CD4-positive, alpha-beta T cell treated with Interleukin-21 for 1 hour (primary cell): ENCODE data around the gene PPFIBP2.

ENCODE experiments used
- DNase-seq: peaks from one replicate; pipeline ENCODE4 v3.0.0-alpha.2; 2020

The PPFIBP2 gene

GRCh38 chr11:7581021-7581590 lies 67.3 kb downstream of the PPFIBP2 start:
- DNase-seq = no peak

- DNase-seq = no peak
Measured at GRCh38 chr11:7582338-7582985, 68.7 kb downstream of the PPFIBP2 start.

DNA sequence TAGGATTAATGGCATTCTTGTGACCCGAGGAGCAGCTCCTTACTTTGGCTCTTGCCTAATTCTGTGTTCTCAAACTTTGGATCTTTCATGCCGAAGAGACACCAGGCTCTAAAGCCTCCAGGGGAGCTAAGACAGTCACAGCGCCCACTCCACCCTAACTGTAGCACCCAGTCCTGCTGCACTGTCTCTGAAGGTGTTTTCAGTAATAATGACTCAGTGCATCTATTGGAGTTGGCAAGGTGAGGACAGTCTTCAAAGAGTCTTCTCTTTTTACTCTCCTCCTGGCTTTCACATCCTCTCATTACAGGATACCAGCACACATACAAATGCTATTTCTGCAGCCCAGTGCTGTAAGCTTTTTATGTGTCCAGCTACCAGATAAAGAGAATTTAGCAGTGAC lies 69.4 kb downstream of the PPFIBP2 start:
- no peak for DNase-seq

DNA sequence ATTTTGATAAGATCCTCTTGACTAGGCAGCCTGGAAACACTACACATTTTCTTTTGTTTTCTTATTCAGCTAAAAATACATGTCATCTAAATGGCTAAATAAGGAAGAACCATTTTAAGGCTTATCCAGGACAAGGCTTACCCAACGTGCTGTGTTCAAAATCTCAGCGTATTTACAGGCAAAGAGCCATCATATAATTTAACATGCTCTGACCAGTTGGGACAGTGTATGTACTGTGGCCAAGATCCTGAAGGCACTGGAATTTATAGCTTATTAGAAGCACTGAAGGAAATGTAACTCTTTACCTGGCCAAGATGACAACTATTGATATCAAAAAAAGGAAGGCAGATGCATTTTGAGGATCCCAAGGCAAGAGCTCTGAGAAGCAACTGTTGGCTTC lies 71.1 kb downstream of the PPFIBP2 start:
- DNase-seq = no peak

DNA sequence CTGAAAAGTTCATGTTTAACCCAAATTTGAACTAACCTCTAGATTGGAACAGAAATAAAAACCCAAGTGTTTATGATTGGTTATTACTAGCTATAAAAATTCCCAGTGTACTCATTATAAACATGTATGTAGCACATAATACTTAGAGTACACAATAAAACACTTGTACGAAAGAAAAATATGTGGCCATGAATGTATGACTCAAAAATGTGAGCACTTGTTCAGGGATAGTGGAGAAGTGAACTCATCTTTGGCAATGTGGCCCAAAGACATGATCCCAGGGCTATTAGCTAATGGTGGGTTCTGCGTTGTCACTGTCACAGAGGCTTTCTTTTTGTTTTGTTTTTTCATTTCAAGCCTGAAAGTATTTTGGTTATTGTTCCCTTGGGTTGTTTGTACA lies 72.0 kb downstream of the PPFIBP2 start:
- no peak for DNase-seq

DNA sequence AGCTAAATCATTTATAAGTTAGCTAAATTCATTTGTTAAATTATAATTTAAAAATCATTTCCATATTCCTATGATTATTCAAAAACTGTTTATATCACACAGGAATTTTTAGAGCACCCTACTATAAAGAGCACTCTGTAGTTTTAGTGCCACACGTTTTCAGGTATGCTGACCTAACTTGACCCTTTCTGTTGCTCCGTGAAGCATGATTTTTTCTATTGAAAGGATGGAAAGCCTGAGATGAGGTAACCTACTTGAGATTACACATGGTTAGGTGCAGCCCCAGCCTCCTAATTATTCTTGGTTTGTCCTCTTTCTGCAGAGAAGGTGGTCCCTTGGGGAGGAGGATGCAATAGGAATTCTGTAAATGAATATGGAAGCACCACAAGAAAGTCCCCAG lies 72.6 kb downstream of the PPFIBP2 start:
- DNase-seq = no peak

DNA sequence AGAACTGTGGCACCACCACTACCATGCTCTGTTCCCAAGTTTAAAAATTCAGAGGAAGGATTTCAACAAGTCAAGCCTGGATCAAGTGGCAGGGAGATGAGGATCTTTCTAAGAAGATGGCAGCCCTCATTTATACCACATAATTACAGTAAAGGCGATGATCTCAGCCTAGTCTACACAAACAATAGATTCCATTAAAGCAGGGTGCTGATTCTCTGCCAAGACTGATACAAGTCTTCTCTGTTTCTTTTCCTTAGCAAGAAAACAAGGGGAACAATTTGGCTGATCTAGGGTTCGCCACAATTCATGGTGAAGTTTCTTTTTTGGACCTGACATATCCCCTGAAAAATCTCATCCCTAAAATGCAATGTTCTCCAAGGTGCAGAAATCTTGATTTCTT lies 73.9 kb downstream of the PPFIBP2 start:
- no peak for DNase-seq

GRCh38 chr11:7589861-7590260 lies 76.1 kb downstream of the PPFIBP2 start:
- no peak for DNase-seq

DNA sequence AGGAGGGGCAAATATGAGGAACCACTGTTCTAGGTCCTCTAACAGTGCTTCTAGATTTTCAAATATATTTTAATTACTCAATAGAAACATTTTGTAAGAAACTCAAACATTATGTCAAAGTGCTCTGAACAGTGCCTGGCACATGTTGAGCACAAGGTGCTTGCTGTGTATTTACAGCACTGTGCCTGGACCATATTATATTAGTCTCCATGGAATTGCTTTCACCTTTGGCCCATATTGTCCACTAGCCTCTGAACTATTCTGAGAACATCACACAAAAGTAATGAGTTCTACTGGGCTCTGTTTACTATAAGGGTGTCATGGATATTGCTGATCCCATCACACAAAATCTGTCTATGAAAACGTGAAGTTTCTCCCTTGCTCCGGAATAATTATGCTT lies 76.7 kb downstream of the PPFIBP2 start:
- no peak for DNase-seq

GRCh38 chr11:7591107-7591894 lies 77.5 kb downstream of the PPFIBP2 start:
- DNase-seq = no peak

DNA sequence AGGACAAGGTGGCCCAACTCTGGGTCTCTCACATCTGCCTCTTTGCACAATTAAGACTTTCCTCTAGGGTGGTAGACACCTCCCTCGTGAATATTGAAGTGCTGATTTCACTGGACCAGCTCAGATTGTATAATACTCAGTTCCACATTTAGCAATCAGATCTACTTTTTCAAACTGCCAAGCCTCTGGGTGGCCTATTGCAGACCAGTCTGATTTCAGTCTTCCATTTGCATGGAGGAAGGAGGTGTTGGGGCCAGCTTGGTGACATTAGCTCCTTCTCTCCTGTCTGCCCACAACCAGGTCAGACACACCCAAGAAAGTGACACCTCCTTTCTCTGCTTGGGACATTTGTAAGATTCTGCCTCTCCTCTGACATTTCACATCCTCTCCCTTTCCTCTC lies 78.2 kb downstream of the PPFIBP2 start:
- DNase-seq = peak; percentile 10

DNA sequence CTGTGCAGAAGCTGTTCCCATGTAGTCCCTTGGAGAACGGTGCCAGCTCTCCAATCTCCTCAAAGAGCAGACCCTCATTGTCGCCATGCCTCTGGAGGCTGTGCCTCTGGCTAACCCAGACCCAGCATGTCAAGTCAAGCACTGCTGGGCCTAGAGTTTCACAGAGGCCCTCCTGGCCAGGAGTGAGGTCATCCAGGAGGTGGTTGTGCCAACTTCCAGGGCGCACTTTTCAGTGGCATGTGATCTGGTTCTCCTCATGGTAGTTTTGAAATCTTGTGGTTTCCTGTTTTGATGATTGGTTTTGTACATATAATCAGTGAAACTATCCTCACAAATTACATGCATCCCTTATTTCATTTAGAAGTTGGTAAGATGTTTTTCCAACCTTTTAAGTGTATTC lies 78.9 kb downstream of the PPFIBP2 start:
- peak; percentile 4 for DNase-seq

GRCh38 chr11:7593481-7593880 lies 79.7 kb downstream of the PPFIBP2 start:
- no peak for DNase-seq

DNA sequence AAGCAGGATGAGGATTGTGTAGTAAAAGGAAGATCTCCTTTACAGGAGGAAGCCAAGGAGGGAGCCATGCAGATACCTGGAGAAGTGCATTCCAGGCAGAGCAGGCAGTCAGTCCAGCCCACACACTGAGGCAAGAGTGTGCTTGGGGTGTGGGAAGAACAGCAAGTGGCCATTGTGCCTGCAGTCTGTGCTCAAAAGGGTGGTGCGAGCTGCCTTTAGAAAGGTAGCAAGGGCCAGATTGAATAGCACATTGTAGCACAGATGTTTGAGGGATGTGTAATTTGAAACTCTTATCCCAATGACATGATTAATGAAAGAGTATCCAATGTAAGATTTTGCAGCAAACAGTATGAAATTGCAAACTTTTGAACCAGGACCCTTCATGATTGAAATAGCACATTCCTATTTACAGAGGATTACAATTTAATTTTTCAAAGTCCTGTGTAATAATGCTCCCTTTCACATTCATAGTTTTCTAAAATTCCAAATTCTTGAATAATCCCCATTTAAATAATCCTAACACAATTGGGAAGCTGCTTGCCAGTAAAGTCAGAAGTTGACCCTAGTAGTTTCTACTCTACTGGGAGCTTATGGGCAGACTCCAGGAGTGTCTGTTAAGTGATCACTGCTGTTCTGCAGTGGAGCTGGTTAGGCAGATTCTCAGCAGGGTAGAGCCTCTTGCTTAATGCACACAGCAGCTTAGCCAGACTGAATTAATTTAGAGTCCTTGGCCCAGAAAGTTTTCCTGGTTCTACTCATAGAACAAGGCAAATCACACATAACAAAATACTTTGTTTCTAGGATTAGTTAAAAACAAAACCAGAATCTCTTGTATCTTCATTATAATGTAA lies 81.4 kb downstream of the PPFIBP2 start:
- DNase-seq = no peak

- DNase-seq = no peak
Measured at GRCh38 chr11:7595951-7596350, 82.2 kb downstream of the PPFIBP2 start.

- DNase-seq = no peak
Measured at GRCh38 chr11:7596975-7597391, 83.2 kb downstream of the PPFIBP2 start.

GRCh38 chr11:7597620-7598019 lies 83.8 kb downstream of the PPFIBP2 start:
- no peak for DNase-seq

GRCh38 chr11:7599209-7599608 lies 85.4 kb downstream of the PPFIBP2 start:
- no peak for DNase-seq

- DNase-seq = no peak
Measured at GRCh38 chr11:7600205-7600775, 86.5 kb downstream of the PPFIBP2 start.

GRCh38 chr11:7603031-7603781 lies 89.4 kb downstream of the PPFIBP2 start:
- no peak for DNase-seq

DNA sequence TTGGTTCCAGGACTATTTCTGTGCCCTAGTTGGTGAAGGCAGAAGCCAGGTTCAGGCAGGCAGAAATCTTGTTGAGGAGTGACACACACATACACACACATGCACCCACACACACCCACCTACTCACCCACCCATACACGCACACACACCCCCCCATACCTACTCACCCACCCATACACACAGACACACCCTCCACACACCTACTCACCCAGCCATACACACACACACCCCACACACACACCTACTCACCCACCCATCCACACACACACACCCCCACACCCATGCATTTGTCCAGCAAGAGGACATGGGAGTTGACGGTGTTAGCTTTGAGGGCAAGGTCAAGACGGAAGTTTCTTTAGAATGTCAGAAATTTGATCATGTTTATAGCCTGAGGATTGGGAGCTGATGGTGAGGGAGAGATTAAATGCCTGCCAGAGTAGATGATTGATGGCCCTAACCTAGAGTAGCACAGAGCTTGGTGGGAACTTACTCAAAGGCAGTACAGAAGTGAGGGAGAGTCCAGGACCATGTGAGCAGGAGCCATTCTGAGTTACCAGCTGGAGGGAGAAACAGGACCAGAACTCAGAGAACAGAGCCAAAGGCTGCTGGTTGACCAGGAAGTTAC lies 90.6 kb downstream of the PPFIBP2 start:
- no peak for DNase-seq
